Esophagus muscularis mucosa (tissue), 4 donors: ENCODE data around the gene EMSY.

Source experiments
- CTCF ChIP-seq, 3 experiments: fragments of 200-600 bp in 2 of 3; fragments of 450-650 bp in 1 of 3; sonication (generic) in 2 of 3; IDR thresholded peaks; one replicate each; pipeline ENCODE4 v1.5.1; 2017 to 2019; ENCODE audit warnings: antibody characterized with exemption in 3 of 3, mild to moderate bottlenecking in 2 of 3, moderate library complexity in 1 of 3
- EP300 ChIP-seq: sonication (generic); formaldehyde crosslinking; IDR thresholded peaks from one replicate; pipeline ENCODE4 v1.6.1; 2017; ENCODE audit warnings: antibody characterized with exemption
- POLR2A ChIP-seq: fragments of 450-650 bp; IDR thresholded peaks from one replicate; pipeline ENCODE4 v1.6.1; 2017; ENCODE audit warnings: antibody characterized with exemption, moderate library complexity, mild to moderate bottlenecking, low read depth
- POLR2AphosphoS5 ChIP-seq, 2 donors: sonication (generic); formaldehyde crosslinking; IDR thresholded peaks; one replicate each; pipeline ENCODE4 v1.6.1; 2017; ENCODE audit warnings: antibody characterized with exemption in 2 of 2

- no peak for TF ChIP-seq CTCF (IDR thresholded peaks at IDR 0.05)
- TF ChIP-seq POLR2AphosphoS5 (IDR thresholded peaks at IDR 0.05), result no peak
- no peak for TF ChIP-seq POLR2A
- TF ChIP-seq EP300, result no peak
Measured at GRCh38 chr11:76526878-76527277, 82.1 kb downstream of the EMSY start.
